ENCODE data around the gene TPI1.

- TF ChIP-seq CTCF (IDR thresholded peaks at IDR 0.05 in 4 of 5, conservative IDR thresholded peaks at IDR 0.05 in 1 of 5) (no peak), POLR2A (IDR thresholded peaks at IDR 0.05) (no peak)
Measured at GRCh38 chr12:6837370-6838060, 29.8 kb upstream of the TPI1 start.
